ENCODE data around the gene THSD8. TPM values are rescaled to one million over a fixed set of nuclear protein-coding genes. Genes with fewer than 3 reads are reported as not detected.
A peak's percentile ranks its signal among the peaks of the same experiment; 100 is the strongest.

THSD8 gene
- total and polyA plus RNA-seq, 2 of the 8 experiments (the other 6 are each of a cell fraction or from before 2014, with no cell fraction given) = 8.2 to 42.3 TPM

DNA sequence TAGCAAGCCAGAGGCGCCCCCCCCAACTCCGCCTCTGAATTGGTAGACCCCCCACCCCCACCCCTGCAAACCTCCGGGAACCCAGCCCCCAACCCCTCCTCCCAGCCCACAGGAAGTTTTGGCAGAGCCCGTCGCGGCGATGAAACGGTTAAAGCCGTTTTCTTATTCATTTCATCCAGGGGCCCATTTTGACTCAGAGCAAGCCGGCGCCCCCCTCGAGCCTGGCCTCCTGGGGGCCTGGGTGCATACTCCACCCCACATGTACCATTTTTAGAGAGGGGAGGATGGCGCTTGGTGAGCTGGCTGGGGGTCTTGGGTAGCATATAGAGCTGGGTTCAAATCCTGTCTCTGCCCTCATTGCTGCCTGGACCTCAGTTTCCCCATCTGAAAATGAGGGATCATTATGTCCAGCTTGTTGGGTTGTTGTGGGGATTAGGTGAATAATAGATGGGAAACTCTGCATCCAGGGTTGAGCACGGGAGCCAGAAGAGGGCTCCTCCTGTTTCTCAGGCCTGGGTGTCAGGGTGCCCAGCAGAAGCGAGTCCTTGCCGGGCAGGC lies 18.5 kb upstream of the THSD8 start:
- POLR2A ChIA-PET (ENCODE audit: partially characterized antibody) = interaction anchor here (0.6 to 16.6 kb wide), 6 partner anchors 14 to 1188 kb away, joined by 3 to 317 read pairs (median 4); partner anchors contain the start of genes JUNB, PRDX2 and THSD8
- H2AK5ac ChIP-seq (ENCODE audit: low read depth, low read length) = peak overlapping the region; percentile 72; the same call in 1 of the 2 replicates
- DNase-seq (ENCODE audit: low read depth in 1 of 2, low spot score in 2 of 2) = no peak

More for the DNA sequence above, 18.5 kb upstream of the THSD8 start:
- CTCF ChIA-PET (ENCODE audit: partially characterized antibody) = interaction anchor here (0.7 to 9.3 kb wide), 3 partner anchors 12 to 52 kb away, joined by 3 to 277 read pairs (median 4); partner anchors contain the start of gene JUNB
- peak overlapping the region; percentile 51 to 98 for H3K4me2 ChIP-seq (ENCODE audit: insufficient read depth in 1 of 2, low read depth in 2 of 2, low read length in 2 of 2)
- H3K27me3 ChIP-seq (replicated peaks in 1 of 4; ENCODE audit: control insufficient read depth in 3 of 4, extremely low read depth in 1 of 4, insufficient read depth in 3 of 4, low read length in 3 of 4) = no peaks in the 10 kb centered on the region
- H3K27ac ChIP-seq (ENCODE audit: low read depth, low read length) = no peak overlapping the region
- no peak overlapping the region for H3K23ac ChIP-seq (ENCODE audit: insufficient read length)
- H3K9me3 ChIP-seq (ENCODE audit: insufficient read depth in 2 of 2, low read depth in 1 of 2, low read length in 1 of 2) = no peaks in the 10 kb centered on the region
- peaks cover 14 to 32% (median 20%) of the 10 kb centered on the region in 4 experiments for H3K4me1 ChIP-seq (replicated peaks in 1 of 4; ENCODE audit: control insufficient read depth in 3 of 4, insufficient read depth in 4 of 4, low read length in 3 of 4)
- peak overlapping the region; percentile 66 for H2BK20ac ChIP-seq (ENCODE audit: low read length)
- no peaks in the 10 kb centered on the region; the same call in 1 of the 2 replicates for H3K79me1 ChIP-seq (ENCODE audit: low read depth, low read length)
- H4K20me1 ChIP-seq (replicated peaks in 1 of 2; ENCODE audit: control insufficient read depth in 1 of 2, insufficient read depth in 2 of 2, low read length in 2 of 2) = peaks cover 0 to 1% of the 10 kb centered on the region in 2 experiments
- peak overlapping the region; percentile 91 for H3K4ac ChIP-seq (replicated peaks; ENCODE audit: insufficient read length, low read depth, low read length)
- peak overlapping the region; percentile 75 for H2BK120ac ChIP-seq (replicated peaks; ENCODE audit: low read depth, low read length)
- H4K8ac ChIP-seq (ENCODE audit: extremely low read depth, insufficient read depth, low read length) = peak overlapping the region; percentile 80
- peak overlapping the region; percentile 89 for H4K91ac ChIP-seq (replicated peaks; ENCODE audit: insufficient read length, low read length)
- peak overlapping the region in 3 of 4 experiments; percentile 52 to 77 (median 55); a peak in 5 of 8 replicates for H3K4me3 ChIP-seq (ENCODE audit: extremely low read depth in 1 of 4, insufficient read depth in 2 of 4, low read depth in 3 of 4, low read length in 4 of 4)
- H2BK15ac ChIP-seq (ENCODE audit: low read length) = no peak overlapping the region
- 21% methylated on average over 13 of the region's 16 CpGs; no CpG with 5 or more reads in 1 of the 2 experiments for WGBS, 2 experiments (ENCODE audit: extremely low coverage in 1 of 2, insufficient coverage in 1 of 2, insufficient read length in 1 of 2, insufficient replicate concordance in 2 of 2, low coverage in 1 of 2, low lambda C conversion rate in 2 of 2, missing lambda C conversion rate in 1 of 2)
- no peaks in the 10 kb centered on the region for H3K79me2 ChIP-seq (ENCODE audit: control insufficient read depth in 1 of 2, insufficient read depth in 2 of 2, low read length in 2 of 2)
- no peak overlapping the region for H3K9ac ChIP-seq (replicated peaks in 1 of 4; ENCODE audit: extremely low read depth in 1 of 4, low read depth in 3 of 4, low read length in 3 of 4)
- no peak for FAIRE-seq
- H3K23me2 ChIP-seq (ENCODE audit: low read depth, low read length) = peaks cover 21% of the 10 kb centered on the region; the same call in 1 of the 2 replicates
- H4K5ac ChIP-seq (ENCODE audit: insufficient read length, low read depth, low read length) = peak overlapping the region; percentile 67
- peak overlapping the region; percentile 71; the same call in 1 of the 2 replicates for H2BK5ac ChIP-seq (ENCODE audit: low read depth, low read length)
- TF ChIP-seq, protein P1, sequence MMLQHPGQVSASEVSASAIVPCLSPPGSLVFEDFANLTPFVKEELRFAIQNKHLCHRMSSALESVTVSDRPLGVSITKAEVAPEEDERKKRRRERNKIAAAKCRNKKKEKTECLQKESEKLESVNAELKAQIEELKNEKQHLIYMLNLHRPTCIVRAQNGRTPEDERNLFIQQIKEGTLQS (IDR thresholded peaks at IDR 0.05; ENCODE audit: insufficient read depth, low read depth, low read length) = no peak
- TF ChIP-seq CHD2 (IDR thresholded peaks at IDR 0.05; ENCODE audit: low read length) (no peak), CEBPB (IDR thresholded peaks at IDR 0.05; ENCODE audit: low read depth, low read length) (no peak), YY1 (IDR thresholded peaks at IDR 0.05; ENCODE audit: low read depth, low read length) (no peak), TBP (IDR thresholded peaks at IDR 0.05; ENCODE audit: low read depth, low read length) (no peak), HDAC2 (IDR thresholded peaks at IDR 0.05; ENCODE audit: borderline replicate concordance in 1 of 2, low read depth in 2 of 2, low read length in 2 of 2) (0 out of 4 replicates have a peak, but pooled peaks of 1 of the 2 experiments have one; percentile 15)
- TF ChIP-seq, protein P2, sequence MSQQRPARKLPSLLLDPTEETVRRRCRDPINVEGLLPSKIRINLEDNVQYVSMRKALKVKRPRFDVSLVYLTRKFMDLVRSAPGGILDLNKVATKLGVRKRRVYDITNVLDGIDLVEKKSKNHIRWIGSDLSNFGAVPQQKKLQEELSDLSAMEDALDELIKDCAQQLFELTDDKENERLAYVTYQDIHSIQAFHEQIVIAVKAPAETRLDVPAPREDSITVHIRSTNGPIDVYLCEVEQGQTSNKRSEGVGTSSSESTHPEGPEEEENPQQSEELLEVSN (IDR thresholded peaks at IDR 0.05) = no peak
- H2AFZ ChIP-seq (ENCODE audit: low read length) = no peak overlapping the region
- peak overlapping the region; percentile 78 for H3K18ac ChIP-seq (ENCODE audit: extremely low read depth, low read length)
- H2BK12ac ChIP-seq (ENCODE audit: low read depth, low read length) = peak overlapping the region; percentile 60; the same call in 1 of the 2 replicates
- peak overlapping the region; percentile 46 for H3K56ac ChIP-seq (replicated peaks; ENCODE audit: insufficient read length, low read depth, low read length)
- H3K36me3 ChIP-seq (ENCODE audit: control insufficient read depth in 2 of 4, insufficient read depth in 4 of 4, low read length in 3 of 4) = no peaks in the 10 kb centered on the region
- no peak overlapping the region for H3K14ac ChIP-seq (ENCODE audit: insufficient read length)

Measured in H1 (cell line).